PC-9 (cell line): Measurements from ENCODE around the gene GPR42. TPM values are rescaled to one million over a fixed set of nuclear protein-coding genes. Genes with fewer than 3 reads are reported as not detected.

Source experiments
- BruUV-seq: library from RNA; stranded (reverse); fragments of 400-500 nt; replicated peaks from 2 replicates; lab custom pipeline; 2021; lab: Mats Ljungman, UMichigan
- CTCF ChIA-PET: fragments of 300-600 bp; sonication (Branson Sonifier 250); formaldehyde crosslinking; loops from one replicate; lab custom pipeline; 2022; ENCODE audit warnings: antibody characterized with exemption; lab: Charles Lee
- POLR2A ChIA-PET: fragments of 300-600 bp; sonication (Branson Sonifier 250); formaldehyde crosslinking; loops from one replicate; lab custom pipeline; 2022; ENCODE audit warnings: antibody characterized with exemption; ENCODE audit not compliant: unreplicated experiment; lab: Charles Lee
- DNase-seq, 2 experiments: peaks; one replicate each; pipeline versions ENCODE4 v3.0.0 to v3.0.0-alpha.2; 2015 to 2022; ENCODE audit warnings: mixed read lengths in 1 of 2
- H2AFZ ChIP-seq: fragments of 200-600 bp; sonication (generic); 2 replicates; pipeline ENCODE4 v1.8.1; 2017; ENCODE audit warnings: antibody characterized with exemption
- H3F3A ChIP-seq: fragments of 200-600 bp; sonication (generic); 2 replicates; pipeline ENCODE4 v1.8.1; 2017; ENCODE audit warnings: antibody characterized with exemption, mild to moderate bottlenecking, low read depth; ENCODE audit not compliant: insufficient read depth
- H3K27ac ChIP-seq: fragments of 200-600 bp; sonication (generic); 2 replicates; pipeline ENCODE4 v1.6.1; 2016; ENCODE audit warnings: mixed run types
- H3K27me3 ChIP-seq: fragments of 200-600 bp; sonication (generic); 2 replicates; pipeline ENCODE4 v1.6.1; 2016; ENCODE audit warnings: low read depth, mixed run types; ENCODE audit not compliant: insufficient read depth
- H3K36me3 ChIP-seq: fragments of 200-600 bp; sonication (generic); 2 replicates; pipeline ENCODE4 v1.6.1; 2016; ENCODE audit warnings: low read depth, mixed run types
- H3K4me1 ChIP-seq: fragments of 200-600 bp; sonication (generic); replicated peaks from 2 replicates; pipeline ENCODE4 v1.6.1; 2016; ENCODE audit warnings: mixed run types; ENCODE audit not compliant: insufficient read depth
- H3K4me2 ChIP-seq: fragments of 200-600 bp; sonication (generic); 2 replicates; pipeline ENCODE4 v1.6.1; 2017; ENCODE audit warnings: mixed run types
- H3K4me3 ChIP-seq: fragments of 200-600 bp; sonication (generic); 2 replicates; pipeline ENCODE4 v1.6.1; 2016; ENCODE audit warnings: mixed run types
- H3K79me2 ChIP-seq: fragments of 200-600 bp; sonication (generic); 2 replicates; pipeline ENCODE4 v1.6.1; 2017; ENCODE audit warnings: low read depth, mixed run types
- H3K9me2 ChIP-seq: fragments of 200-600 bp; sonication (generic); 2 replicates; pipeline ENCODE4 v1.8.1; 2017; ENCODE audit warnings: mild to moderate bottlenecking; ENCODE audit not compliant: insufficient read depth
- H3K9me3 ChIP-seq: fragments of 200-600 bp; sonication (generic); 2 replicates; pipeline ENCODE4 v1.8.1; 2016; ENCODE audit warnings: low read depth; ENCODE audit not compliant: insufficient read depth
- H4K20me1 ChIP-seq: fragments of 200-600 bp; sonication (generic); 2 replicates; pipeline ENCODE4 v1.8.1; 2017; ENCODE audit not compliant: insufficient read depth
- intact Hi-C: fragments of 100-400 bp; cut with micrococcal nuclease; formaldehyde crosslinking; loops from one replicate; pipeline ENCODE4 v1.10.0; 2022; ENCODE audit not compliant: unreplicated experiment
- microRNA-seq: library from miRNA; unstranded; fragments of <30 nt; microRNA quantifications from one replicate; pipeline ENCODE4 v1.2.0, GENCODE V29; 2021; ENCODE audit warnings: borderline number of aligned reads, borderline replicate concordance
- total RNA-seq: library from RNA; stranded (reverse); gene quantifications from 2 replicates; pipeline ENCODE4 v1.2.3, GENCODE V29; 2021
- TF ChIP-seq, protein P1 (sequence below): fragments of 200-600 bp; sonication (generic); conservative IDR thresholded peaks from 2 replicates; pipeline ENCODE4 v1.6.1; 2017; ENCODE audit warnings: mixed run types, antibody characterized with exemption, mild to moderate bottlenecking, moderate library complexity

Gene GPR42
- total RNA-seq, 1 experiment from 2014 or later, result not detected

DNA sequence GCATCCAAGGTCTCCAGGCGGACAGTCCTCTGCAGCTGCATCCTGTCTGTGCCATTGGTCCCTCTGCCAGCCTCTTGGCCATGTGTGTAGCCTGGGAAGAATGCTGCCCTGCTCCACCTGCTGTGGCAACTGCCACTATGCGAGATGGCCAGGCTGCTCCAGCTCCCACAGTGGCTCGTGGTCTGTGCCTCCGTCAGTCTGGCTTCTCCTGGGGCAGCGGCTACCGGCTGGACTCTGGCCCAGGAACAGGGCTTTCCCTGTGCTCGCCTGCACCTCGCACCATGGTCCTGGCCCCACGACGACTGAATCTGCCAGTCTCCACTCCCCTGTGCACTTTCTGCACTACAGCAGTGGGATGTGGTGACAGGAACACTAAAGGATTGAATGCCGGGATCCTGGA lies 50.5 kb downstream of the GPR42 start:
- H3F3A ChIP-seq, result no peaks in the 10 kb centered on the region; the same call in 1 of the 2 replicates
- H2AFZ ChIP-seq, result no peak overlapping the region
- no peak overlapping the region for H3K27ac ChIP-seq
- no peaks in the 10 kb centered on the region for H3K36me3 ChIP-seq
- DNase-seq, result no peak
- no peaks in the 10 kb centered on the region for H3K4me1 ChIP-seq
- ChIA-PET POLR2A (no interaction called here), CTCF (interaction anchor here (0.9 to 1.2 kb wide), 2 partner anchors 9 to 74 kb away, joined by 3 to 5 read pairs; no protein-coding TSS in a partner anchor)
- peaks cover 52% of the 10 kb centered on the region for H3K27me3 ChIP-seq
- H3K4me3 ChIP-seq, result no peak overlapping the region
- no peak overlapping the region for H3K4me2 ChIP-seq
- H3K79me2 ChIP-seq, result no peaks in the 10 kb centered on the region
- H3K9me3 ChIP-seq, result no peaks in the 10 kb centered on the region
- intact Hi-C loops, result no loop called here
- no TSS peak for BruUV-seq
- no peaks in the 10 kb centered on the region for H4K20me1 ChIP-seq
- no peaks in the 10 kb centered on the region for H3K9me2 ChIP-seq
- TF ChIP-seq, protein P1, sequence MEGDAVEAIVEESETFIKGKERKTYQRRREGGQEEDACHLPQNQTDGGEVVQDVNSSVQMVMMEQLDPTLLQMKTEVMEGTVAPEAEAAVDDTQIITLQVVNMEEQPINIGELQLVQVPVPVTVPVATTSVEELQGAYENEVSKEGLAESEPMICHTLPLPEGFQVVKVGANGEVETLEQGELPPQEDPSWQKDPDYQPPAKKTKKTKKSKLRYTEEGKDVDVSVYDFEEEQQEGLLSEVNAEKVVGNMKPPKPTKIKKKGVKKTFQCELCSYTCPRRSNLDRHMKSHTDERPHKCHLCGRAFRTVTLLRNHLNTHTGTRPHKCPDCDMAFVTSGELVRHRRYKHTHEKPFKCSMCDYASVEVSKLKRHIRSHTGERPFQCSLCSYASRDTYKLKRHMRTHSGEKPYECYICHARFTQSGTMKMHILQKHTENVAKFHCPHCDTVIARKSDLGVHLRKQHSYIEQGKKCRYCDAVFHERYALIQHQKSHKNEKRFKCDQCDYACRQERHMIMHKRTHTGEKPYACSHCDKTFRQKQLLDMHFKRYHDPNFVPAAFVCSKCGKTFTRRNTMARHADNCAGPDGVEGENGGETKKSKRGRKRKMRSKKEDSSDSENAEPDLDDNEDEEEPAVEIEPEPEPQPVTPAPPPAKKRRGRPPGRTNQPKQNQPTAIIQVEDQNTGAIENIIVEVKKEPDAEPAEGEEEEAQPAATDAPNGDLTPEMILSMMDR, result no peak

Small RNA genes lying within 50 kb of the gene (microRNA-seq; reads per million reads assigned to microRNA genes)
- gene MIR5196, result not detected

Other genes with a start within 250 kb of the GPR42 start
- gene LGI4, start 236.0 kb upstream of the GPR42 start, total RNA-seq, result 1.2 and 1.3 TPM in 2 replicates
- gene FXYD1, start 232.2 kb upstream of the GPR42 start, total RNA-seq, result not detected in 2 replicates
- gene FXYD7, start 227.8 kb upstream of the GPR42 start, total RNA-seq, result not detected in 2 replicates
- 137 and 181 TPM in 2 replicates for gene FXYD5, start 216.3 kb upstream of the GPR42 start, total RNA-seq
- not detected in 2 replicates for gene FAM187B, start 142.3 kb upstream of the GPR42 start, total RNA-seq
- 131 and 145 TPM in 2 replicates for gene LSR, start 122.1 kb upstream of the GPR42 start, total RNA-seq
- 92.1 and 98.2 TPM in 2 replicates for gene USF2, start 102.1 kb upstream of the GPR42 start, total RNA-seq
- gene HAMP, start 88.5 kb upstream of the GPR42 start, total RNA-seq, result 0.52 TPM in 1 of 2 replicates, not detected in the other
- 13.4 and 15.3 TPM in 2 replicates for gene MAG, start 78.9 kb upstream of the GPR42 start, total RNA-seq
- gene CD22, start 41.9 kb upstream of the GPR42 start, total RNA-seq, result 28.1 and 29.8 TPM in 2 replicates
- gene FFAR1, start 23.2 kb upstream of the GPR42 start, total RNA-seq, result 0.23 and 0.44 TPM in 2 replicates
- not detected in 2 replicates for gene FFAR3, start 12.6 kb upstream of the GPR42 start, total RNA-seq
- not detected in 2 replicates for gene FFAR2, start 77.2 kb downstream of the GPR42 start, total RNA-seq
- gene KRTDAP, start 119.4 kb downstream of the GPR42 start, total RNA-seq, result not detected in 2 replicates
- gene DMKN, start 142.6 kb downstream of the GPR42 start, total RNA-seq, result 135 and 144 TPM in 2 replicates
- gene SBSN, start 157.2 kb downstream of the GPR42 start, total RNA-seq, result 0.76 and 0.88 TPM in 2 replicates
- not detected in 2 replicates for gene GAPDHS, start 162.4 kb downstream of the GPR42 start, total RNA-seq
- 82.6 and 95.9 TPM in 2 replicates for gene TMEM147, start 174.6 kb downstream of the GPR42 start, total RNA-seq
- not detected in 2 replicates for gene ATP4A, start 192.6 kb downstream of the GPR42 start, total RNA-seq
- not detected in 2 replicates for gene PMIS2, start 215.1 kb downstream of the GPR42 start, total RNA-seq
- 21.7 and 23.5 TPM in 2 replicates for gene HAUS5, start 241.7 kb downstream of the GPR42 start, total RNA-seq